Measurements from ENCODE around the gene WDR47. TPM values are rescaled to one million over a fixed set of nuclear protein-coding genes. Genes with fewer than 3 reads are reported as not detected.

Gene WDR47
- total and polyA plus RNA-seq, 2 experiments from 2014 or later: 6.7 to 9.7 TPM

DNA sequence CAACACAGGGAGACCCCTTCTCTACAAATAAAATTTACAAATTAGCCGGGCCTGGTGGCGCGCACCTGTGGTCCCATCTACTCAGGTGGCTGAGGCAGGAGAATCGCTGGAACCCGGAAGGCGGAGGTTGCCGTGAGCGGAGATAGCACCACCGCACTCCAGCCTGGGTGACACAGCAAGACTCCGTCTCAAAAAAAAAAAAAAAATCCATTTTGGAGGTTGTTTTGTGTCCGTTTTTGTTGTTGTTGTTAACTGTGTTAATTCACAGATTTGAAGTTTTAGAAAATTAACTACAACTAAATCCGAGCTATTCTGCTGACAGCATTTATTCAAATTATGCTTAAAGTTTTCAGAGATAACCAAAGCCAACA is 79.2 kb downstream of the WDR47 start:
- H2AFZ ChIP-seq: peak overlapping the region; percentile 82
- no peaks in the 10 kb centered on the region for H3K9me3 ChIP-seq (ENCODE audit: low read depth)
- no peak for TF ChIP-seq EZH2 (IDR thresholded peaks at IDR 0.05; ENCODE audit: borderline replicate concordance)
- DNase-seq (ENCODE audit: low spot score): peak; percentile 33
- peaks cover 11% of the 10 kb centered on the region for H3K4me1 ChIP-seq (ENCODE audit: insufficient read depth)
- H3K27ac ChIP-seq: peak overlapping the region; percentile 97
- no peaks in the 10 kb centered on the region for H3K27me3 ChIP-seq
- 10% methylated on average over 12 of the region's 12 CpGs for WGBS (ENCODE audit: low lambda C conversion rate, missing lambda C conversion rate)
- peak overlapping the region; percentile 59 for H3K4me3 ChIP-seq
- peak overlapping the region; percentile 88 for H3K4me2 ChIP-seq
- H3K79me2 ChIP-seq: peaks cover 47% of the 10 kb centered on the region
- no peaks in the 10 kb centered on the region for H4K20me1 ChIP-seq (ENCODE audit: insufficient read depth, poor library complexity, severe bottlenecking)
- no peaks in the 10 kb centered on the region for H3K9me2 ChIP-seq (replicated peaks; ENCODE audit: insufficient read depth)
- no peaks in the 10 kb centered on the region for H3K36me3 ChIP-seq (replicated peaks; ENCODE audit: insufficient read depth, low read depth)

DNA sequence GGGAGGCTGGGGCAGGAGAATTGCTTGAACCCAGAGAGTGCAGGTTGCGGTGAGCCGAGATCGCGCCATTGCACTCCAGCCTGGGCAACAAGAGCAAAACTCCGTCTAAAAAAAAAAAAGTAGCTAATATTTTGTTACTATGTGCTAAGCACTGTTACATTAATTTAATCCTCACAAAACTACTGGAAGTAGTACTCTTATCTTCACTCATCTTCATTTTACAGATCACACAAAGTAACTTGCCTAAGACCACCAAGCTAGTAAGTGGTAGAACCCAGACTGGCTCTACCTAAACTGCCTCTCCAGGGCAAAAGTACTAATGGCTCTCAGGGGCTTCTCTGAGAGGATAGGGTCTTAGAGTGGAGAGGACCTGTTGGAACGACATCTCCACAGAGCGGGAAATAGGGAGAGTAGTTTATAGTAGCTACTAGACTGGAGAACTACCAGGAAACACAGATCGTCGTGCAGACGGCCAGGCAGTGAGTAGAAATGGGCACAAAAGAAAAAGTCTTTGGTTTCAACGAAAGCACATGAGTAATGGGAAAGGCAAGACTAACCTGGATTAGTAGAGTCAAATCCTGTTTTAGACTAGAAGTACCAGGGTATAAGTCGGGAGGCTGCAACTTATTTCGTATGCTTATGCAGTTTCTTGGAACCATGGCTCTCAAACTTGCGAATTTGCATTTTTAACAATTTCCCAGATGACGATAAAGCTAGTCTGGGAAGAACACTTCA is 80.0 kb downstream of the WDR47 start:
- H3K36me3 ChIP-seq (replicated peaks; ENCODE audit: insufficient read depth, low read depth): no peaks in the 10 kb centered on the region
- no peak for TF ChIP-seq EZH2 (IDR thresholded peaks at IDR 0.05; ENCODE audit: borderline replicate concordance)
- TF ChIP-seq, protein P1, sequence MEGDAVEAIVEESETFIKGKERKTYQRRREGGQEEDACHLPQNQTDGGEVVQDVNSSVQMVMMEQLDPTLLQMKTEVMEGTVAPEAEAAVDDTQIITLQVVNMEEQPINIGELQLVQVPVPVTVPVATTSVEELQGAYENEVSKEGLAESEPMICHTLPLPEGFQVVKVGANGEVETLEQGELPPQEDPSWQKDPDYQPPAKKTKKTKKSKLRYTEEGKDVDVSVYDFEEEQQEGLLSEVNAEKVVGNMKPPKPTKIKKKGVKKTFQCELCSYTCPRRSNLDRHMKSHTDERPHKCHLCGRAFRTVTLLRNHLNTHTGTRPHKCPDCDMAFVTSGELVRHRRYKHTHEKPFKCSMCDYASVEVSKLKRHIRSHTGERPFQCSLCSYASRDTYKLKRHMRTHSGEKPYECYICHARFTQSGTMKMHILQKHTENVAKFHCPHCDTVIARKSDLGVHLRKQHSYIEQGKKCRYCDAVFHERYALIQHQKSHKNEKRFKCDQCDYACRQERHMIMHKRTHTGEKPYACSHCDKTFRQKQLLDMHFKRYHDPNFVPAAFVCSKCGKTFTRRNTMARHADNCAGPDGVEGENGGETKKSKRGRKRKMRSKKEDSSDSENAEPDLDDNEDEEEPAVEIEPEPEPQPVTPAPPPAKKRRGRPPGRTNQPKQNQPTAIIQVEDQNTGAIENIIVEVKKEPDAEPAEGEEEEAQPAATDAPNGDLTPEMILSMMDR (IDR thresholded peaks at IDR 0.05; ENCODE audit: poor library complexity): no peak
- TF ChIP-seq EZH2phosphoT487 (IDR thresholded peaks at IDR 0.05; ENCODE audit: low read depth, severe bottlenecking, unreplicated experiment): no peak
- H3K4me2 ChIP-seq: peak overlapping the region; percentile 88
- H3K9me2 ChIP-seq (replicated peaks; ENCODE audit: insufficient read depth): no peaks in the 10 kb centered on the region
- no peaks in the 10 kb centered on the region for H3K9me3 ChIP-seq (ENCODE audit: low read depth)
- peak overlapping the region; percentile 82 for H2AFZ ChIP-seq
- H4K20me1 ChIP-seq (ENCODE audit: insufficient read depth, poor library complexity, severe bottlenecking): no peaks in the 10 kb centered on the region
- peaks cover 11% of the 10 kb centered on the region for H3K4me1 ChIP-seq (ENCODE audit: insufficient read depth)
- H3K27ac ChIP-seq: peak overlapping the region; percentile 97
- H3K79me2 ChIP-seq: peaks cover 54% of the 10 kb centered on the region
- 88% methylated on average over 15 of the region's 15 CpGs for WGBS (ENCODE audit: low lambda C conversion rate, missing lambda C conversion rate)
- no peak for DNase-seq (ENCODE audit: low spot score)
- no peaks in the 10 kb centered on the region for H3K27me3 ChIP-seq
- H3K4me3 ChIP-seq: peak overlapping the region; percentile 59

DNA sequence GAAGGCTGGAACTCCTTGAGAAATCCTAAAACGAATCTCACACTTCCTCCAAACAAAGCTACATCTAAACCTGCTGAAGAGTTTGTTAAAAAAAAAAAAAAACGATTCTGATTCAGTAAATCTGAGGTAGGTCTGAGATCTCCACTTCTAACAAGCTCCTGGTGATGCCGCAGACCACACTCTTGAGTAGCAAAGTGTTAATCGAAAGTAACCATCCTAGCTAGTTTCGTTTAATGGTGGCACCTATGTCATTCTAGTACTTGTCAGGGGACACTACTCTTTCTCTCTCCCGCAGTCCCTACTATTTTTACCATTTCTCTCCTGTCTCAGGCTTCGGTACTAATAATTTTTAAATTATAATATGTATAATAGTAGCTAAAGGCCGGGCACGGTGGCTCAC is 80.7 kb downstream of the WDR47 start:
- Histone ChIP-seq H3K27ac (no peak overlapping the region), H2AFZ (no peak overlapping the region), H4K20me1 (ENCODE audit: insufficient read depth, poor library complexity, severe bottlenecking) (no peaks in the 10 kb centered on the region), H3K4me3 (no peak overlapping the region), H3K4me2 (peak overlapping the region; percentile 88), H3K36me3 (replicated peaks; ENCODE audit: insufficient read depth, low read depth) (no peaks in the 10 kb centered on the region), H3K9me2 (replicated peaks; ENCODE audit: insufficient read depth) (no peaks in the 10 kb centered on the region), H3K4me1 (ENCODE audit: insufficient read depth) (peaks cover 11% of the 10 kb centered on the region), H3K27me3 (no peaks in the 10 kb centered on the region), H3K79me2 (peaks cover 59% of the 10 kb centered on the region), H3K9me3 (ENCODE audit: low read depth) (no peaks in the 10 kb centered on the region)
- TF ChIP-seq EZH2phosphoT487 (IDR thresholded peaks at IDR 0.05; ENCODE audit: low read depth, severe bottlenecking, unreplicated experiment) (no peak), EZH2 (IDR thresholded peaks at IDR 0.05; ENCODE audit: borderline replicate concordance) (no peak)
- TF ChIP-seq, protein P1 (IDR thresholded peaks at IDR 0.05; ENCODE audit: poor library complexity): no peak
- WGBS (ENCODE audit: low lambda C conversion rate, missing lambda C conversion rate): 95% methylated on average over 9 of the region's 9 CpGs
- DNase-seq (ENCODE audit: low spot score): no peak

DNA sequence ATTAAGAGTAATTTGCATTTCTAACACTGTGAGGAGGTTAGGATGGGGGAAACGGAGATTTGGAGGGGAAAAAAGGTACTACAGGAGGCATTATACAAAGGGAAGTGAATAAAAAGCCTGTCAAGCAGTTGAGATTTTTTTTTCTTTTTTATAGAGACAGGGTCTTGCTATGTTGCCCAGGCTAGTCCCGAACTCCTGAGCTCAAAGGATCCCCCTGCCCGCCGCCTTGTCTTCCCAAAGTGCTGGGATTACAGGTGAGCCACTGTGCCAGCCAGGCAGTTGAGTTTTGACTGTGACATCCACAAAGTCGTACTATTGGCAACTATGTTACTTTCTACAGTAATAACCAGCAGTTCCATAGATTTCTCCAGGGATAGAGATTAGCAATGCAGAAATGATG is 81.2 kb downstream of the WDR47 start:
- Histone ChIP-seq H3K9me2 (replicated peaks; ENCODE audit: insufficient read depth) (no peaks in the 10 kb centered on the region), H3K9me3 (ENCODE audit: low read depth) (no peaks in the 10 kb centered on the region), H3K27ac (no peak overlapping the region), H3K4me3 (no peak overlapping the region), H3K79me2 (peaks cover 64% of the 10 kb centered on the region), H3K27me3 (no peaks in the 10 kb centered on the region), H3K36me3 (replicated peaks; ENCODE audit: insufficient read depth, low read depth) (no peaks in the 10 kb centered on the region), H4K20me1 (ENCODE audit: insufficient read depth, poor library complexity, severe bottlenecking) (no peaks in the 10 kb centered on the region), H2AFZ (no peak overlapping the region), H3K4me1 (ENCODE audit: insufficient read depth) (peaks cover 11% of the 10 kb centered on the region), H3K4me2 (no peak overlapping the region)
- TF ChIP-seq EZH2phosphoT487 (IDR thresholded peaks at IDR 0.05; ENCODE audit: low read depth, severe bottlenecking, unreplicated experiment) (no peak), EZH2 (IDR thresholded peaks at IDR 0.05; ENCODE audit: borderline replicate concordance) (no peak)
- TF ChIP-seq, protein P1 (IDR thresholded peaks at IDR 0.05; ENCODE audit: poor library complexity): no peak
- 95% methylated on average over 5 of the region's 5 CpGs for WGBS (ENCODE audit: low lambda C conversion rate, missing lambda C conversion rate)
- no peak for DNase-seq (ENCODE audit: low spot score)
